Muscle layer of duodenum (tissue), 2 donors: ENCODE measurements around the gene OSGEP.

Experiments used
- H3K27ac ChIP-seq: one replicate; pipeline ENCODE4 v1.7.0; 2013; ENCODE audit warnings: mild to moderate bottlenecking, low read length
- H3K27me3 ChIP-seq: one replicate; pipeline ENCODE4 v1.7.0; 2013; ENCODE audit warnings: low read depth, mild to moderate bottlenecking, control low read depth, low read length
- H3K36me3 ChIP-seq, 2 donors: one replicate each; pipeline ENCODE4 v1.7.0; 2013; ENCODE audit warnings: low read length in 2 of 2, control low read depth in 1 of 2, mild to moderate bottlenecking in 1 of 2; ENCODE audit not compliant: insufficient read depth in 2 of 2, control insufficient read depth in 1 of 2
- H3K4me1 ChIP-seq, 2 donors: one replicate each; pipeline ENCODE4 v1.7.0; 2013; ENCODE audit warnings: low read length in 2 of 2, mild to moderate bottlenecking in 2 of 2, control low read depth in 1 of 2, moderate library complexity in 1 of 2; ENCODE audit not compliant: insufficient read depth in 2 of 2, control insufficient read depth in 1 of 2
- H3K4me3 ChIP-seq, 2 donors: one replicate each; pipeline ENCODE4 v1.7.0; 2013; ENCODE audit warnings: low read length in 2 of 2, low read depth in 1 of 2, mild to moderate bottlenecking in 1 of 2
- H3K9me3 ChIP-seq, 2 donors: one replicate each; pipeline ENCODE4 v1.7.0; 2013; ENCODE audit warnings: low read length in 2 of 2, control low read depth in 1 of 2, mild to moderate bottlenecking in 1 of 2; ENCODE audit not compliant: control insufficient read depth in 1 of 2
- donor health status: healthy.

The OSGEP gene

GRCh38 chr14:20428010-20428365, 26.6 kb downstream of the OSGEP start:
- H3K9me3 ChIP-seq, result no peaks in the 10 kb centered on the region
- H3K36me3 ChIP-seq, result no peaks in the 10 kb centered on the region
- H3K4me3 ChIP-seq, result no peak overlapping the region
- no peak overlapping the region for H3K27ac ChIP-seq
- H3K4me1 ChIP-seq, result peaks cover 9 to 10% of the 10 kb centered on the region in 2 donors
- H3K27me3 ChIP-seq, result no peaks in the 10 kb centered on the region

- Histone ChIP-seq H3K9me3 (no peaks in the 10 kb centered on the region), H3K27ac (peak overlapping the region; percentile 40), H3K36me3 (no peaks in the 10 kb centered on the region), H3K4me3 (no peak overlapping the region), H3K4me1 (peaks cover 9 to 10% of the 10 kb centered on the region in 2 donors), H3K27me3 (no peaks in the 10 kb centered on the region)
Observed at GRCh38 chr14:20427231-20428009, 27.2 kb downstream of the OSGEP start.

GRCh38 chr14:20424851-20425250, 29.8 kb downstream of the OSGEP start:
- Histone ChIP-seq H3K27me3 (no peaks in the 10 kb centered on the region), H3K9me3 (no peaks in the 10 kb centered on the region), H3K4me1 (peaks cover 3 to 10% of the 10 kb centered on the region in 2 donors), H3K36me3 (no peaks in the 10 kb centered on the region), H3K27ac (no peak overlapping the region), H3K4me3 (no peak overlapping the region)

GRCh38 chr14:20422886-20423285, 31.7 kb downstream of the OSGEP start:
- Histone ChIP-seq H3K4me3 (no peak overlapping the region), H3K27me3 (no peaks in the 10 kb centered on the region), H3K9me3 (no peaks in the 10 kb centered on the region)

GRCh38 chr14:20421267-20421666, 33.3 kb downstream of the OSGEP start:
- Histone ChIP-seq H3K27ac (no peak overlapping the region), H3K4me3 (no peak overlapping the region), H3K4me1 (no peaks in the 10 kb centered on the region)

More at GRCh38 chr14:20422886-20423285, 31.7 kb downstream of the OSGEP start:
- Histone ChIP-seq H3K36me3 (no peaks in the 10 kb centered on the region), H3K4me1 (peaks cover 0 to 5% of the 10 kb centered on the region in 2 donors), H3K27ac (no peak overlapping the region)

GRCh38 chr14:20419419-20419818, 35.2 kb downstream of the OSGEP start:
- Histone ChIP-seq H3K4me1 (no peaks in the 10 kb centered on the region), H3K27ac (peak overlapping the region; percentile 19), H3K27me3 (no peaks in the 10 kb centered on the region), H3K36me3 (no peaks in the 10 kb centered on the region), H3K9me3 (no peaks in the 10 kb centered on the region), H3K4me3 (no peak overlapping the region)

More at GRCh38 chr14:20421267-20421666, 33.3 kb downstream of the OSGEP start:
- Histone ChIP-seq H3K27me3 (no peaks in the 10 kb centered on the region), H3K9me3 (no peaks in the 10 kb centered on the region), H3K36me3 (no peaks in the 10 kb centered on the region)

- Histone ChIP-seq H3K4me1 (no peaks in the 10 kb centered on the region), H3K27ac (peak overlapping the region; percentile 46), H3K27me3 (no peaks in the 10 kb centered on the region), H3K9me3 (no peaks in the 10 kb centered on the region), H3K4me3 (no peak overlapping the region), H3K36me3 (no peaks in the 10 kb centered on the region)
Observed at GRCh38 chr14:20418501-20418909, 36.1 kb downstream of the OSGEP start.

- Histone ChIP-seq H3K4me3 (no peak overlapping the region), H3K9me3 (no peaks in the 10 kb centered on the region), H3K27ac (peak overlapping the region; percentile 46), H3K36me3 (no peaks in the 10 kb centered on the region), H3K4me1 (no peaks in the 10 kb centered on the region), H3K27me3 (no peaks in the 10 kb centered on the region)
Observed at GRCh38 chr14:20417250-20418186, 37.1 kb downstream of the OSGEP start.

- Histone ChIP-seq H3K27me3 (no peaks in the 10 kb centered on the region), H3K9me3 (no peaks in the 10 kb centered on the region), H3K4me1 (no peaks in the 10 kb centered on the region), H3K27ac (no peak overlapping the region), H3K36me3 (no peaks in the 10 kb centered on the region), H3K4me3 (no peak overlapping the region)
Observed at GRCh38 chr14:20416223-20416622, 38.4 kb downstream of the OSGEP start.

GRCh38 chr14:20415782-20416206, 38.8 kb downstream of the OSGEP start:
- Histone ChIP-seq H3K9me3 (no peaks in the 10 kb centered on the region), H3K27me3 (no peaks in the 10 kb centered on the region), H3K36me3 (no peaks in the 10 kb centered on the region), H3K27ac (no peak overlapping the region), H3K4me3 (no peak overlapping the region), H3K4me1 (no peaks in the 10 kb centered on the region)

- Histone ChIP-seq H3K4me1 (no peaks in the 10 kb centered on the region), H3K9me3 (no peaks in the 10 kb centered on the region), H3K27me3 (no peaks in the 10 kb centered on the region), H3K4me3 (peak overlapping the region; percentile 88 to 89), H3K27ac (peak overlapping the region; percentile 97), H3K36me3 (no peaks in the 10 kb centered on the region)
Observed at GRCh38 chr14:20413744-20414082, 40.9 kb downstream of the OSGEP start.
